H1 (cell line): ENCODE data around the gene PRDM10. TPM values are rescaled to one million over a fixed set of nuclear protein-coding genes. Genes with fewer than 3 reads are reported as not detected.

Experiments
- CTCF ChIA-PET: fragments of 300-600 bp; sonication (Branson Sonifier 250); formaldehyde crosslinking; loops from one replicate; lab custom pipeline; 2021; ENCODE audit not compliant: partially characterized antibody; lab: Charles Lee
- POLR2A ChIA-PET: fragments of 300-600 bp; sonication (Branson Sonifier 250); formaldehyde crosslinking; loops from one replicate; lab custom pipeline; 2021; ENCODE audit warnings: inconsistent platforms; ENCODE audit not compliant: partially characterized antibody; lab: Charles Lee
- DNase-seq, 2 experiments: peaks; one replicate each; pipeline versions ENCODE4 v3.0.0 to v3.0.0-alpha.2; 2010 to 2022; ENCODE audit warnings: low spot score in 2 of 2, low read depth in 1 of 2, mixed read lengths in 1 of 2
- FAIRE-seq: peaks from 2 replicates; lab custom pipeline; 2011; peaks lifted over from hg19 to GRCh38; lab: Jason Lieb, UNC
- H2AFZ ChIP-seq: 2 replicates; pipeline ENCODE4 v1.8.1; 2012; ENCODE audit warnings: low read length, inconsistent platforms
- H2AK5ac ChIP-seq: 2 replicates; pipeline ENCODE4 v1.6.1; 2013; ENCODE audit warnings: low read depth, low read length
- H2BK120ac ChIP-seq: replicated peaks from 2 replicates; pipeline ENCODE3; 2013; ENCODE audit warnings: low read depth, low read length, inconsistent platforms
- H2BK12ac ChIP-seq: 2 replicates; pipeline ENCODE4 v1.6.1; 2013; ENCODE audit warnings: low read depth, low read length
- H2BK15ac ChIP-seq: 2 replicates; pipeline ENCODE4 v1.6.1; 2013; ENCODE audit warnings: low read length
- H2BK20ac ChIP-seq: 2 replicates; pipeline ENCODE4 v1.6.1; 2013; ENCODE audit warnings: low read length
- H2BK5ac ChIP-seq: 2 replicates; pipeline ENCODE4 v1.6.1; 2013; ENCODE audit warnings: low read depth, low read length
- H3K14ac ChIP-seq: 2 replicates; pipeline ENCODE4 v1.6.1; 2013; ENCODE audit warnings: inconsistent platforms; ENCODE audit not compliant: insufficient read length
- H3K18ac ChIP-seq: 2 replicates; pipeline ENCODE4 v1.6.1; 2013; ENCODE audit warnings: low read length; ENCODE audit errors: extremely low read depth
- H3K23ac ChIP-seq: 2 replicates; pipeline ENCODE4 v1.6.1; 2013; ENCODE audit warnings: inconsistent platforms; ENCODE audit not compliant: insufficient read length
- H3K23me2 ChIP-seq: 2 replicates; pipeline ENCODE4 v1.6.1; 2013; ENCODE audit warnings: low read depth, low read length
- H3K27ac ChIP-seq: 2 replicates; pipeline ENCODE4 v1.6.1; 2011; ENCODE audit warnings: low read depth, low read length, inconsistent platforms
- H3K27me3 ChIP-seq, 4 experiments: replicated peaks in 1 of 4; 1 replicate in 1 of 4; 2 replicates in 3 of 4; pipeline versions ENCODE4 v1.6.1 to v1.8.1; 2011 to 2013; ENCODE audit warnings: low read length in 3 of 4, mild to moderate bottlenecking in 3 of 4, inconsistent platforms in 2 of 4, mixed read lengths in 2 of 4, moderate library complexity in 1 of 4; ENCODE audit not compliant: control insufficient read depth in 3 of 4, insufficient read depth in 3 of 4; ENCODE audit errors: extremely low read depth in 1 of 4
- H3K36me3 ChIP-seq, 4 experiments: 2 replicates each; pipeline versions ENCODE4 v1.6.1 to v1.8.1; 2011 to 2013; ENCODE audit warnings: mild to moderate bottlenecking in 4 of 4, low read length in 3 of 4, moderate library complexity in 2 of 4, control low read depth in 1 of 4, inconsistent platforms in 1 of 4; ENCODE audit not compliant: insufficient read depth in 4 of 4, control insufficient read depth in 2 of 4
- H3K4ac ChIP-seq: replicated peaks from 2 replicates; pipeline ENCODE3; 2013; ENCODE audit warnings: low read length, low read depth, mixed read lengths, inconsistent platforms; ENCODE audit not compliant: insufficient read length
- H3K4me1 ChIP-seq, 4 experiments: replicated peaks in 1 of 4; 1 replicate in 1 of 4; 2 replicates in 3 of 4; pipeline versions ENCODE4 v1.6.1 to v1.8.1; 2011 to 2013; ENCODE audit warnings: low read length in 3 of 4, inconsistent platforms in 2 of 4, mixed read lengths in 1 of 4; ENCODE audit not compliant: insufficient read depth in 4 of 4, control insufficient read depth in 3 of 4
- H3K4me2 ChIP-seq, 2 experiments: 2 replicates each; pipeline versions ENCODE4 v1.6.1 to v1.8.1; 2011 to 2013; ENCODE audit warnings: low read depth in 2 of 2, low read length in 2 of 2, control low read depth in 1 of 2, inconsistent platforms in 1 of 2, mild to moderate bottlenecking in 1 of 2; ENCODE audit not compliant: insufficient read depth in 1 of 2
- H3K4me3 ChIP-seq, 4 experiments: fragments of 200-600, 300-600 bp in 1 of 4; sonication (generic), shearing (Covaris generic), sonication (Bioruptor Twin) in 1 of 4; 2 replicates each; pipeline versions ENCODE4 v1.5.1 to v1.8.1; 2011 to 2016; ENCODE audit warnings: low read length in 4 of 4, low read depth in 3 of 4, control low read depth in 2 of 4, inconsistent platforms in 2 of 4, mild to moderate bottlenecking in 2 of 4, mixed read lengths in 1 of 4, moderate library complexity in 1 of 4; ENCODE audit not compliant: insufficient read depth in 2 of 4; ENCODE audit errors: extremely low read depth in 1 of 4
- H3K56ac ChIP-seq: replicated peaks from 2 replicates; pipeline ENCODE3; 2013; ENCODE audit warnings: low read depth, mild to moderate bottlenecking, mixed read lengths, low read length, inconsistent platforms; ENCODE audit not compliant: insufficient read length
- H3K79me1 ChIP-seq: 2 replicates; pipeline ENCODE4 v1.6.1; 2013; ENCODE audit warnings: low read depth, low read length, control low read depth
- H3K79me2 ChIP-seq, 2 experiments: 2 replicates each; pipeline versions ENCODE4 v1.6.1 to v1.8.1; 2012 to 2013; ENCODE audit warnings: low read length in 2 of 2, mild to moderate bottlenecking in 2 of 2, inconsistent platforms in 1 of 2; ENCODE audit not compliant: insufficient read depth in 2 of 2, control insufficient read depth in 1 of 2
- H3K9ac ChIP-seq, 4 experiments: replicated peaks in 1 of 4; 1 replicate in 1 of 4; 2 replicates in 3 of 4; pipeline versions ENCODE4 v1.6.1 to v1.8.1; 2011 to 2013; ENCODE audit warnings: low read depth in 3 of 4, low read length in 3 of 4, control low read depth in 2 of 4, mild to moderate bottlenecking in 2 of 4, moderate library complexity in 2 of 4, inconsistent platforms in 1 of 4; ENCODE audit errors: extremely low read depth in 1 of 4
- H3K9me3 ChIP-seq, 2 experiments: 2 replicates each; pipeline versions ENCODE4 v1.6.1 to v1.8.1; 2012 to 2013; ENCODE audit warnings: mild to moderate bottlenecking in 2 of 2, moderate library complexity in 2 of 2, control low read depth in 1 of 2, inconsistent platforms in 1 of 2, low read depth in 1 of 2, low read length in 1 of 2, mixed read lengths in 1 of 2; ENCODE audit not compliant: insufficient read depth in 2 of 2
- H4K20me1 ChIP-seq, 2 experiments: replicated peaks in 1 of 2; 2 replicates each; pipeline versions ENCODE3 to v1.8.1; 2011 to 2013; ENCODE audit warnings: inconsistent platforms in 2 of 2, low read length in 2 of 2, mild to moderate bottlenecking in 1 of 2; ENCODE audit not compliant: insufficient read depth in 2 of 2, control insufficient read depth in 1 of 2
- H4K5ac ChIP-seq: 2 replicates; pipeline ENCODE4 v1.6.1; 2013; ENCODE audit warnings: low read length, low read depth, mixed read lengths, inconsistent platforms; ENCODE audit not compliant: insufficient read length
- H4K8ac ChIP-seq: 2 replicates; pipeline ENCODE4 v1.8.0; 2013; ENCODE audit warnings: mild to moderate bottlenecking, moderate library complexity, low read length, inconsistent platforms; ENCODE audit not compliant: insufficient read depth; ENCODE audit errors: extremely low read depth
- H4K91ac ChIP-seq: replicated peaks from 2 replicates; pipeline ENCODE3; 2013; ENCODE audit warnings: low read length, mixed read lengths, inconsistent platforms; ENCODE audit not compliant: insufficient read length
- CEBPB ChIP-seq: IDR thresholded peaks from 2 replicates; pipeline ENCODE4 v1.6.1; 2012; ENCODE audit warnings: low read depth, low read length
- KDM4A ChIP-seq: IDR thresholded peaks from one replicate; pipeline ENCODE4 v1.7.1; 2012; ENCODE audit warnings: low read depth, mild to moderate bottlenecking, moderate library complexity, low read length, inconsistent platforms; ENCODE audit not compliant: severe bottlenecking
- SAP30 ChIP-seq: fragments of 300-600 bp; sonication (generic); IDR thresholded peaks from 2 replicates; pipeline ENCODE4 v1.7.1; 2012; ENCODE audit warnings: low read length, moderate library complexity, mild to moderate bottlenecking, inconsistent platforms; ENCODE audit not compliant: insufficient read depth, insufficient replicate concordance
- whole genome bisulfite sequencing, 2 experiments: shearing (Covaris generic) in 1 of 2; methylation state at CpG; one replicate each; pipeline versions ENCODE4 v1.1.6 to v1.1.7; 2013 to 2015; ENCODE audit warnings: low lambda C conversion rate in 2 of 2, mixed read lengths in 2 of 2, inconsistent platforms in 1 of 2, low coverage in 1 of 2, missing lambda C conversion rate in 1 of 2; ENCODE audit not compliant: insufficient replicate concordance in 2 of 2, insufficient coverage in 1 of 2, insufficient read length in 1 of 2; ENCODE audit errors: extremely low coverage in 1 of 2, missing lambda C conversion rate in 1 of 2; 5-methylcytosine and 5-hydroxymethylcytosine counted together
- polyA plus RNA-seq, 7 experiments: library from polyadenylated mRNA; depleted of rRNA in 3 of 7; stranded (reverse) in 5 of 7; unstranded in 2 of 7; fragments of >200 nt in 5 of 7; fragments of 200-250 nt in 2 of 7; gene quantifications; 1 replicate in 5 of 7; 2 replicates in 1 of 7; 4 replicates in 1 of 7; pipeline versions ENCODE4 v1.2.1 to v1.2.3, GENCODE V29; 2011 to 2013; ENCODE audit warnings: missing spikeins in 2 of 7, mixed read lengths in 2 of 7
- total RNA-seq: library from RNA; stranded (reverse); fragmentation: NEBNext Ultra II Directional; extraction: Animal tissue kit (Norgen Biotek cat#: 25700); gene quantifications from 2 replicates; pipeline ENCODE4 v1.2.1, GENCODE V29; 2021

The PRDM10 gene
- total and polyA plus RNA-seq, 2 of the 8 experiments (the other 6 are each of a cell fraction or from before 2014, with no cell fraction given) = 15.5 to 19.2 TPM

GRCh38 chr11:129894278-129895125 is 108.1 kb downstream of the PRDM10 start:
- CTCF ChIA-PET = interaction anchor here (1.4 to 1.7 kb wide), 2 partner anchors 13 to 20 kb away, joined by 3 to 4 read pairs; no protein-coding TSS in a partner anchor
- WGBS, 2 experiments = 48% methylated on average over 13 of the region's 13 CpGs; no CpG with 5 or more reads in 1 of the 2 experiments
- Histone ChIP-seq H4K91ac (no peak overlapping the region), H4K8ac (peak overlapping the region; percentile 48; the same call in 1 of the 2 replicates), H3K23ac (no peak overlapping the region), H2BK5ac (no peak overlapping the region), H3K4ac (no peak overlapping the region), H3K27ac (no peak overlapping the region), H3K56ac (no peak overlapping the region), H3K9ac (peak overlapping the region in 3 of 4 experiments; percentile 36 to 72 (median 44); a peak in 4 of 7 replicates), H2BK12ac (no peak overlapping the region), H3K79me1 (peaks cover 4% of the 10 kb centered on the region; the same call in 1 of the 2 replicates), H3K4me3 (peak overlapping the region; percentile 77 to 96 (median 89)), H3K4me1 (peaks cover 1 to 7% (median 3%) of the 10 kb centered on the region in 4 experiments), H3K18ac (peak overlapping the region; percentile 52; the same call in 1 of the 2 replicates), H3K36me3 (peaks cover 6 to 32% (median 26%) of the 10 kb centered on the region in 4 experiments), H2AFZ (peak overlapping the region; percentile 14; the same call in 1 of the 2 replicates), H2AK5ac (no peak overlapping the region), H2BK120ac (no peak overlapping the region), H3K79me2 (peaks cover 4 to 17% of the 10 kb centered on the region in 2 experiments), H4K5ac (no peak overlapping the region), H3K9me3 (no peaks in the 10 kb centered on the region), H3K27me3 (no peaks in the 10 kb centered on the region), H2BK20ac (no peak overlapping the region), H3K23me2 (peaks cover 10% of the 10 kb centered on the region), H3K14ac (no peak overlapping the region), H3K4me2 (peak overlapping the region; percentile 84 to 92), H2BK15ac (no peak overlapping the region), H4K20me1 (peaks cover 0 to 2% of the 10 kb centered on the region in 2 experiments)
- POLR2A ChIA-PET = interaction anchor here (0.9 to 1.3 kb wide), 5 partner anchors 9 to 754 kb away, joined by 3 to 4 read pairs (median 3); no protein-coding TSS in a partner anchor
- FAIRE-seq = no peak
- DNase-seq = no peak
- TF ChIP-seq CEBPB (0 out of 2 replicates have a peak, but pooled peaks have one; percentile 8), KDM4A (no peak), SAP30 (peak; percentile 63)
